Breast epithelium (tissue), 3 donors: ENCODE results near the gene CCDC17.

Experiments used
- POLR2A ChIP-seq: fragments of 450-650 bp; IDR thresholded peaks from one replicate; pipeline ENCODE4 v1.6.1; 2016; ENCODE audit warnings: antibody characterized with exemption, mild to moderate bottlenecking, moderate library complexity
- POLR2AphosphoS5 ChIP-seq, 3 donors: sonication (generic); formaldehyde crosslinking; IDR thresholded peaks; one replicate each; pipeline ENCODE4 v1.6.1; 2017; ENCODE audit warnings: antibody characterized with exemption in 3 of 3
- TF ChIP-seq, protein P1 (sequence below), 3 donors: fragments of 450-650 bp; IDR thresholded peaks; one replicate each; pipeline ENCODE4 v1.5.1; 2016 to 2017; ENCODE audit warnings: antibody characterized with exemption in 3 of 3, mild to moderate bottlenecking in 3 of 3, moderate library complexity in 3 of 3

GRCh38 chr1:45640293-45640692 is 16.4 kb upstream of the CCDC17 start:
- TF ChIP-seq, protein P1, sequence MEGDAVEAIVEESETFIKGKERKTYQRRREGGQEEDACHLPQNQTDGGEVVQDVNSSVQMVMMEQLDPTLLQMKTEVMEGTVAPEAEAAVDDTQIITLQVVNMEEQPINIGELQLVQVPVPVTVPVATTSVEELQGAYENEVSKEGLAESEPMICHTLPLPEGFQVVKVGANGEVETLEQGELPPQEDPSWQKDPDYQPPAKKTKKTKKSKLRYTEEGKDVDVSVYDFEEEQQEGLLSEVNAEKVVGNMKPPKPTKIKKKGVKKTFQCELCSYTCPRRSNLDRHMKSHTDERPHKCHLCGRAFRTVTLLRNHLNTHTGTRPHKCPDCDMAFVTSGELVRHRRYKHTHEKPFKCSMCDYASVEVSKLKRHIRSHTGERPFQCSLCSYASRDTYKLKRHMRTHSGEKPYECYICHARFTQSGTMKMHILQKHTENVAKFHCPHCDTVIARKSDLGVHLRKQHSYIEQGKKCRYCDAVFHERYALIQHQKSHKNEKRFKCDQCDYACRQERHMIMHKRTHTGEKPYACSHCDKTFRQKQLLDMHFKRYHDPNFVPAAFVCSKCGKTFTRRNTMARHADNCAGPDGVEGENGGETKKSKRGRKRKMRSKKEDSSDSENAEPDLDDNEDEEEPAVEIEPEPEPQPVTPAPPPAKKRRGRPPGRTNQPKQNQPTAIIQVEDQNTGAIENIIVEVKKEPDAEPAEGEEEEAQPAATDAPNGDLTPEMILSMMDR (IDR thresholded peaks at IDR 0.05) = no peak
- TF ChIP-seq POLR2A (no peak), POLR2AphosphoS5 (IDR thresholded peaks at IDR 0.05) (no peak)
